ENCODE data around the gene POU2F1.

The POU2F1 gene

GRCh38 chr1:167220537-167221125 lies at the start of gene POU2F1:
TSS of gene POU2F1 (plus strand) at chr1:167220886. CDS start at chr1:167220898, 12 bp downstream.
- peak; percentile 98 for DNase-seq (ENCODE audit: low spot score)

GRCh38 chr1:167171286-167171929 lies 49.3 kb upstream of the POU2F1 start:
- DNase-seq (ENCODE audit: low spot score): peak; percentile 26

GRCh38 chr1:167173516-167174184 lies 47.0 kb upstream of the POU2F1 start:
- DNase-seq (ENCODE audit: low spot score): peak; percentile 29

GRCh38 chr1:167175901-167176300 lies 44.8 kb upstream of the POU2F1 start:
- peak; percentile 55 for DNase-seq (ENCODE audit: low spot score)

GRCh38 chr1:167178831-167179230 lies 41.9 kb upstream of the POU2F1 start:
- no peak for DNase-seq (ENCODE audit: low spot score)

- DNase-seq (ENCODE audit: low spot score): no peak
These were observed 37.9 kb upstream of the POU2F1 start for GRCh38 chr1:167182571-167183320.

GRCh38 chr1:167184081-167184480 lies 36.6 kb upstream of the POU2F1 start:
- DNase-seq (ENCODE audit: low spot score): no peak

GRCh38 chr1:167185062-167185461 lies 35.6 kb upstream of the POU2F1 start:
- no peak for DNase-seq (ENCODE audit: low spot score)

- no peak for DNase-seq (ENCODE audit: low spot score)
These were observed 34.6 kb upstream of the POU2F1 start for GRCh38 chr1:167185974-167186657.

- DNase-seq (ENCODE audit: low spot score): no peak
These were observed 33.9 kb upstream of the POU2F1 start for GRCh38 chr1:167186771-167187170.

GRCh38 chr1:167190747-167191237 lies 29.9 kb upstream of the POU2F1 start:
- DNase-seq (ENCODE audit: low spot score): no peak

GRCh38 chr1:167191958-167192357 lies 28.7 kb upstream of the POU2F1 start:
- DNase-seq (ENCODE audit: low spot score): no peak

GRCh38 chr1:167194182-167194581 lies 26.5 kb upstream of the POU2F1 start:
- no peak for DNase-seq (ENCODE audit: low spot score)

- no peak for DNase-seq (ENCODE audit: low spot score)
These were observed 24.5 kb upstream of the POU2F1 start for GRCh38 chr1:167196166-167196565.

- DNase-seq (ENCODE audit: low spot score): no peak
These were observed 23.4 kb upstream of the POU2F1 start for GRCh38 chr1:167197236-167197635.

- no peak for DNase-seq (ENCODE audit: low spot score)
These were observed 23.0 kb upstream of the POU2F1 start for GRCh38 chr1:167197692-167198091.

- no peak for DNase-seq (ENCODE audit: low spot score)
These were observed 22.1 kb upstream of the POU2F1 start for GRCh38 chr1:167198518-167199133.

GRCh38 chr1:167199656-167200055 lies 21.0 kb upstream of the POU2F1 start:
- no peak for DNase-seq (ENCODE audit: low spot score)

- DNase-seq (ENCODE audit: low spot score): no peak
These were observed 20.4 kb upstream of the POU2F1 start for GRCh38 chr1:167200272-167200671.

GRCh38 chr1:167200749-167201148 lies 19.9 kb upstream of the POU2F1 start:
- DNase-seq (ENCODE audit: low spot score): no peak

GRCh38 chr1:167202049-167202448 lies 18.6 kb upstream of the POU2F1 start:
- DNase-seq (ENCODE audit: low spot score): no peak

Measured in kidney tubule cell (primary cell).